Measurements from ENCODE around the gene RXRA. TPM values are rescaled to one million over a fixed set of nuclear protein-coding genes. Genes with fewer than 3 reads are reported as not detected.

The RXRA gene
- total RNA-seq, 4 donors from 2014 or later, result 17.1 to 84.6 (median 24.0) TPM

DNA sequence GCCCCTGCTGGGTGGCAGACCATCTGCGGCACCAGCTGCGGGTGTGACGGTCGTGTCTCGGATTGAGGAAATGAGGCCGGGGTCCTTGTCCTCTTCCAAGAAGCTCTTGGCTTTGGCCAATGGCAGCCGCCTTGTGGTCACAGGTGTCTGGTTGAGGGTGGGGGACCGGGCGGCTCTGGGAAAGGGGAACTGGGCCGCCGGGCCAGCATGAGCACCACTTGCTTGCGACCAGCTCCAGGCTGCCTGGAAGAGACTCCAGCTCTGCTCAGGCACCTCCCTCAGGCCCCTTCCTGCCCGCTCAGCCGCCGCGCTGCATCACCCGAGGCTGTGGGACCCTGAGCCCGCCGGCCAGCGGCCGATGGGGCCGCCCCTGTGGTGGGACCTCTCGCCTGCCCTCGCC lies 59.7 kb downstream of the RXRA start:
- H3K4me1 ChIP-seq, result peaks cover 0 to 47% of the 10 kb centered on the region in 2 donors

DNA sequence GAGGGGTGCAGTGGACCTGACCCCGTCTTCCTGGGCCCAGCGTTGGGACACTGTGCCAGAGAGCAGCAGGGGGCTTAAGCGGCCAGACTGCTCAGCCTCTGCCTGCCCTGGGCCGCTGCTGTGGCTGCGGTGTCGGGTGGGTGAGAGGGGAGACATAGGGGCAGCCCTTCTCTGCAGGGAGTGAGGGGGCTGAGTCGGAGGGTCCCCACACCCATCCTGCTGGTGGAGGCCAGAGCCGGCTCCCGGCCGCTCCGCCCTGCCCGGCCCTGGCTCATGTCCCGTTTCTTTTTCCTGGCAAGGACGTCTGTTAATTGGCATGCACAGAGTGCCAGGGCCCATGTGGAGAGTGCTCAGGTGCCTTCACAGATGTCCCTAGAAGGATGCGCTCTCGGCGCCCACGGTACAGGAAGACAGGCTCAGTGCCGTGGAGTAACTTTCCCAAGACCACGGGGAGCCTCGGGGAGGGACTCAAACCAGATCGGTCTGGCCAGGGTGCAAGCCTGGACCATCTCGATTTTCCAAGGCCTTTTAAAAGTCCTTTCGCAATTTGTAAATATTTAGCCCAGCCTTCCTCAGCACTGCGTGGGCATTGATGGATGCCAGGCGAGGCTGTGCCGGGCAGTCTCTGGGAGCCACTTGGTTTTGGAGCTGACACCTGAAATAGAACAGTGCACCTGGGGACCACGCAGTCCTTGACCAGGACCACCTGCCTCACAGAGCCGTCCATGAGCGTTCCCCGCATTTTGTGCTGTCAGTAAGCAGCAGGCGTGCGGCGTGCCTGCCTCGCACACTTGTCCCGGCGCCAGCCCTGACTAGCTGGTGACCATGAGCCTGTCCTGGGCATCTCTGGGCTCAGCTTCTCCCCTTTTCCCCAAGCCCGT lies 60.9 kb downstream of the RXRA start:
- Histone ChIP-seq H3K27me3 (no peaks in the 10 kb centered on the region), H3K4me1 (peaks cover 0 to 40% of the 10 kb centered on the region in 2 donors), H3K27ac (no peak overlapping the region), H3K36me3 (no peaks in the 10 kb centered on the region), H3K9me3 (no peaks in the 10 kb centered on the region), H3K4me3 (no peak overlapping the region)
- intact Hi-C loops (cut with DNase I; ENCODE audit: low total_unique reads), result no loop called here
- DNase-seq, result no peak
- TF ChIP-seq CTCF (IDR thresholded peaks at IDR 0.05), result no peak
- no peak for TF ChIP-seq POLR2A (IDR thresholded peaks at IDR 0.05)

More for the DNA sequence above, 59.7 kb downstream of the RXRA start:
- no peak for TF ChIP-seq CTCF (IDR thresholded peaks at IDR 0.05)
- no peak for TF ChIP-seq POLR2A (IDR thresholded peaks at IDR 0.05)
- intact Hi-C loops (cut with DNase I; ENCODE audit: low total_unique reads), result no loop called here
- DNase-seq, result no peak
- H3K4me3 ChIP-seq, result no peak overlapping the region
- H3K27ac ChIP-seq, result no peak overlapping the region
- no peaks in the 10 kb centered on the region for H3K27me3 ChIP-seq
- H3K36me3 ChIP-seq, result no peaks in the 10 kb centered on the region
- H3K9me3 ChIP-seq, result no peaks in the 10 kb centered on the region

- Histone ChIP-seq H3K27ac (no peak overlapping the region), H3K4me1 (peaks cover 0 to 34% of the 10 kb centered on the region in 2 donors), H3K27me3 (no peaks in the 10 kb centered on the region), H3K4me3 (no peak overlapping the region), H3K9me3 (no peaks in the 10 kb centered on the region), H3K36me3 (no peaks in the 10 kb centered on the region)
- intact Hi-C loops (cut with DNase I; ENCODE audit: low total_unique reads), result no loop called here
- DNase-seq, result no peak
- no peak for TF ChIP-seq POLR2A (IDR thresholded peaks at IDR 0.05)
- no peak for TF ChIP-seq CTCF (IDR thresholded peaks at IDR 0.05)
Measured at GRCh38 chr9:134388289-134388808, 62.1 kb downstream of the RXRA start.

DNA sequence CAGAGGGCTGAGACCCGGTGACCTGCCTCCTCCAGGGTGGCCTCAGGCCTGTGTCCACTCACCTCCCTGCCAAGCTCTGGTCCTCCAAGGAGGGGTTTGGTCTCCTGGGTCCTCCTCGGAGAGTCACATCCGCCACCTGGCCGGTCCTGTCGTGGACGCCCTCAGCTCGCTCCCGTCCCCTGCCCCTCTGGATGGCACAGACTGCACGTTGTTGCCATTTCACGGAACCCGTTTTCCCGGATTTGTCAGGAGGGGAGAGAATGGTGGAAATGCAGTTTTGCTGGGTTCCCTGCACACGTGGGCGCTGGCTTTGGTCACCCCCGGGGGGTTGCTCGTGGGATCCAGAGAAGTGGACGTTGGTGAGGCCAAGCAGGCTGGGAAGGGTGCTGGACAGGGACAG lies 62.7 kb downstream of the RXRA start:
- no peaks in the 10 kb centered on the region for H3K9me3 ChIP-seq
- no peak overlapping the region for H3K27ac ChIP-seq
- no peaks in the 10 kb centered on the region for H3K36me3 ChIP-seq
- TF ChIP-seq POLR2A (IDR thresholded peaks at IDR 0.05), result no peak
- TF ChIP-seq CTCF (IDR thresholded peaks at IDR 0.05), result no peak
- intact Hi-C loops (cut with DNase I; ENCODE audit: low total_unique reads), result no loop called here
- H3K4me1 ChIP-seq, result peaks cover 0 to 34% of the 10 kb centered on the region in 2 donors
- no peak for DNase-seq
- no peak overlapping the region for H3K4me3 ChIP-seq
- H3K27me3 ChIP-seq, result no peaks in the 10 kb centered on the region

GRCh38 chr9:134389642-134390041 lies 63.4 kb downstream of the RXRA start:
- TF ChIP-seq CTCF (IDR thresholded peaks at IDR 0.05), result no peak
- TF ChIP-seq POLR2A (IDR thresholded peaks at IDR 0.05), result no peak
- Histone ChIP-seq H3K4me3 (no peak overlapping the region), H3K27me3 (no peaks in the 10 kb centered on the region), H3K36me3 (no peaks in the 10 kb centered on the region), H3K27ac (no peak overlapping the region), H3K4me1 (peaks cover 0 to 32% of the 10 kb centered on the region in 2 donors), H3K9me3 (no peaks in the 10 kb centered on the region)
- intact Hi-C loops (cut with DNase I; ENCODE audit: low total_unique reads), result no loop called here
- no peak for DNase-seq
